ENCODE data around the gene HSD17B8.

- TF ChIP-seq CTCF (IDR thresholded peaks at IDR 0.05) (no peak), ZFX (IDR thresholded peaks at IDR 0.05; ENCODE audit: borderline replicate concordance) (no peak)
Measured at GRCh38 chr6:33203443-33204164, 851 bp upstream of the HSD17B8 start.

Data from 22Rv1 (cell line).